ENCODE data around the gene OR7C1. TPM values are rescaled to one million over a fixed set of nuclear protein-coding genes. Genes with fewer than 3 reads are reported as not detected.
A peak's percentile ranks its signal among the peaks of the same experiment; 100 is the strongest.
"Not testable (repeated sequence)": the region's sequence is repeated elsewhere in the genome, so short reads cannot be mapped to it uniquely, and the experiment has no call there.

Gene OR7C1
- total and polyA plus RNA-seq, 2 of the 8 experiments (the other 6 are each of a cell fraction or from before 2014, with no cell fraction given), result not detected

GRCh38 chr19:14775869-14776586, 59.0 kb downstream of the OR7C1 start (continued):
- 0 out of 2 replicates have a peak, but pooled peaks have one; percentile 15 for TF ChIP-seq TAF1 (IDR thresholded peaks at IDR 0.05; ENCODE audit: low read depth, low read length)

DNA sequence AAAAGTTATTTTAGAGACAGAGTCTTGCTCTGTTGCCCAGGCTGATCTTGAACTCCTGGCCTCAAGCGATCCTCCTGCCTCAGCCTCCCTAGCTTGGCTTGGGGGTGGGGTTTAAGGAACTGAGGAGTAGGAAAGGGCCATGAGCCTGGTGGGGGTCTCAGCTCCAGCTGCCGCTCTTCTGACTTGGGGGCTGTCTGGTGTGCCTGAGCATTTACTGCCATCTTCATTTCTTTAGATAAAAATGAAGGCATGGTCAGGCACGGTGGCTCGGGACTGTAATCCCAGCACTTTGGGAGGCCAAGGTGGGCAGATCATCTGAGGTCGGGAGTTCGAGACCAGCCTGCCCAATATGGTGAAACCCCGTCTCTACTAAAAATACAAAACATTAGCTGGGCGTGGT, 59.7 kb downstream of the OR7C1 start:
- H3K27ac ChIP-seq (ENCODE audit: low read depth, low read length); H3K9me3 ChIP-seq (ENCODE audit: insufficient read depth in 2 of 2, low read depth in 1 of 2, low read length in 1 of 2); H2BK120ac ChIP-seq (replicated peaks; ENCODE audit: low read depth, low read length); H2AK5ac ChIP-seq (ENCODE audit: low read depth, low read length); H4K5ac ChIP-seq (ENCODE audit: insufficient read length, low read depth, low read length); H4K20me1 ChIP-seq (replicated peaks in 1 of 2; ENCODE audit: control insufficient read depth in 1 of 2, insufficient read depth in 2 of 2, low read length in 2 of 2); H2BK12ac ChIP-seq (ENCODE audit: low read depth, low read length); H3K36me3 ChIP-seq (ENCODE audit: control insufficient read depth in 2 of 4, insufficient read depth in 4 of 4, low read length in 3 of 4); H3K79me2 ChIP-seq (ENCODE audit: control insufficient read depth in 1 of 2, insufficient read depth in 2 of 2, low read length in 2 of 2); H4K91ac ChIP-seq (replicated peaks; ENCODE audit: insufficient read length, low read length); H4K8ac ChIP-seq (ENCODE audit: extremely low read depth, insufficient read depth, low read length); FAIRE-seq; H3K79me1 ChIP-seq (ENCODE audit: low read depth, low read length); H3K18ac ChIP-seq (ENCODE audit: extremely low read depth, low read length); H3K4ac ChIP-seq (replicated peaks; ENCODE audit: insufficient read length, low read depth, low read length); H3K56ac ChIP-seq (replicated peaks; ENCODE audit: insufficient read length, low read depth, low read length); H3K9ac ChIP-seq (replicated peaks in 1 of 4; ENCODE audit: extremely low read depth in 1 of 4, low read depth in 3 of 4, low read length in 3 of 4); H2BK15ac ChIP-seq (ENCODE audit: low read length); H3K14ac ChIP-seq (ENCODE audit: insufficient read length); H3K4me1 ChIP-seq (replicated peaks in 1 of 4; ENCODE audit: control insufficient read depth in 3 of 4, insufficient read depth in 4 of 4, low read length in 3 of 4); H3K27me3 ChIP-seq (replicated peaks in 1 of 4; ENCODE audit: control insufficient read depth in 3 of 4, extremely low read depth in 1 of 4, insufficient read depth in 3 of 4, low read length in 3 of 4); H2BK20ac ChIP-seq (ENCODE audit: low read length); H2BK5ac ChIP-seq (ENCODE audit: low read depth, low read length); H3K23ac ChIP-seq (ENCODE audit: insufficient read length); H2AFZ ChIP-seq (ENCODE audit: low read length): not testable (repeated sequence)
- 90% methylated on average over 7 of the region's 8 CpGs; no CpG with 5 or more reads in 1 of the 2 experiments for WGBS, 2 experiments (ENCODE audit: extremely low coverage in 1 of 2, insufficient coverage in 1 of 2, insufficient read length in 1 of 2, insufficient replicate concordance in 2 of 2, low coverage in 1 of 2, low lambda C conversion rate in 2 of 2, missing lambda C conversion rate in 1 of 2)
- Histone ChIP-seq H3K4me3 (ENCODE audit: extremely low read depth in 1 of 4, insufficient read depth in 2 of 4, low read depth in 3 of 4, low read length in 4 of 4) (peak overlapping the region in 1 of 4 experiments; percentile 71; a peak in 2 of 8 replicates), H3K23me2 (ENCODE audit: low read depth, low read length) (peaks cover 11% of the 10 kb centered on the region; the same call in 1 of the 2 replicates), H3K4me2 (ENCODE audit: insufficient read depth in 1 of 2, low read depth in 2 of 2, low read length in 2 of 2) (peak overlapping the region; percentile 78 to 82; a peak in 3 of 4 replicates)
- ChIA-PET POLR2A (ENCODE audit: partially characterized antibody) (interaction anchor here (0.6 to 4.1 kb wide), 2 partner anchors 17 to 174 kb away, joined by 3 to 18 read pairs; no protein-coding TSS in a partner anchor), CTCF (ENCODE audit: partially characterized antibody) (interaction anchor here (0.6 to 3.0 kb wide), 5 partner anchors 11 to 216 kb away, joined by 3 to 13 read pairs (median 3); no protein-coding TSS in a partner anchor)
- peak in 1 of 2 experiments; percentile 40 for DNase-seq (ENCODE audit: low read depth in 1 of 2, low spot score in 2 of 2)

Data from H1 (cell line).